SK-N-SH (cell line): Measurements from ENCODE around the gene RFX3.

Experiments used
- EZH2phosphoT487 ChIP-seq: fragments of 200-600 bp; sonication (generic); IDR thresholded peaks from 2 replicates; pipeline ENCODE4 v1.6.1; 2017; ENCODE audit warnings: low read depth, mixed run types, mild to moderate bottlenecking, antibody characterized with exemption, moderate library complexity, borderline replicate concordance
- RCOR1 ChIP-seq: fragments of 150-350 bp; IDR thresholded peaks from 2 replicates; pipeline ENCODE4 v1.6.1; 2017; ENCODE audit warnings: antibody characterized with exemption, low read length

- TF ChIP-seq EZH2phosphoT487 (no peak), RCOR1 (no peak)
These were observed 347.9 kb downstream of the RFX3 start for GRCh38 chr9:3177936-3178335.
